HCT116 (cell line): Measurements from ENCODE around the gene HHIPL2. TPM values are rescaled to one million over a fixed set of nuclear protein-coding genes. Genes with fewer than 3 reads are reported as not detected.

Source experiments
- ATAC-seq: fragments of 200-7000 bp; cut with Tn5 transposase; 2 replicates; pipeline ENCODE4 v1.9.1; 2020; ENCODE audit warnings: mild to moderate bottlenecking, moderate library complexity
- BruUV-seq: library from RNA; stranded (reverse); fragments of 400-500 nt; replicated peaks from 2 replicates; lab custom pipeline; 2021; lab: Mats Ljungman, UMichigan
- CTCF ChIA-PET: fragments of 300-600 bp; sonication (Branson Sonifier 250); formaldehyde crosslinking; loops from one replicate; lab custom pipeline; 2021; ENCODE audit warnings: antibody characterized with exemption; lab: Charles Lee
- POLR2A ChIA-PET: fragments of 300-600, 350-600 bp; sonication (Branson Sonifier 250); formaldehyde crosslinking; loops from one replicate; lab custom pipeline; 2021; ENCODE audit warnings: antibody characterized with exemption; lab: Charles Lee
- RAD21 ChIA-PET, 2 experiments: fragments of 300-600 bp; sonication (Branson Sonifier 250); formaldehyde crosslinking; loops; one replicate each; lab custom pipeline; 2023; ENCODE audit warnings: low total read pairs in 2 of 2; ENCODE audit not compliant: uncharacterized antibody in 2 of 2, unreplicated experiment in 2 of 2, low non-redundant PET in 1 of 2; lab: Charles Lee
- DNase-seq: peaks from one replicate; pipeline ENCODE4 v3.0.0-alpha.2; 2010; ENCODE audit warnings: low read depth, low spot score
- H2AFZ ChIP-seq: fragments of 200-600 bp; shearing (Covaris generic), sonication (generic); 2 replicates; pipeline ENCODE4 v1.6.1; 2017; ENCODE audit warnings: low read depth, mixed run types, mixed read lengths, antibody characterized with exemption, low read length; ENCODE audit not compliant: poor library complexity, severe bottlenecking
- H3K27ac ChIP-seq: 2 replicates; pipeline ENCODE4 v1.5.1; 2012; ENCODE audit warnings: low read depth, low read length
- H3K27me3 ChIP-seq: fragments of 200-600 bp; sonication (generic); 2 replicates; pipeline ENCODE4 v1.6.1; 2016; ENCODE audit warnings: mixed run types, low read length, mixed read lengths; ENCODE audit not compliant: insufficient read depth
- H3K36me3 ChIP-seq, 2 experiments: fragments of 200-500 bp in 1 of 2; fragments of 200-600 bp in 1 of 2; sonication (Bioruptor generic) in 1 of 2; sonication (generic) in 1 of 2; 2 replicates each; pipeline versions ENCODE4 v1.5.1 to v1.6.1; 2014 to 2016; ENCODE audit warnings: low read length in 2 of 2, inconsistent platforms in 1 of 2, mixed read lengths in 1 of 2, mixed run types in 1 of 2; ENCODE audit not compliant: insufficient read depth in 2 of 2, control insufficient read depth in 1 of 2
- H3K4me1 ChIP-seq, 2 experiments: fragments of 200-600 bp in 1 of 2; sonication (generic) in 1 of 2; 2 replicates each; pipeline versions ENCODE4 v1.5.1 to v1.6.1; 2012 to 2017; ENCODE audit warnings: low read length in 2 of 2, inconsistent platforms in 1 of 2, mild to moderate bottlenecking in 1 of 2, mixed read lengths in 1 of 2, mixed run types in 1 of 2, moderate library complexity in 1 of 2; ENCODE audit not compliant: insufficient read depth in 2 of 2, control insufficient read depth in 1 of 2
- H3K4me2 ChIP-seq: fragments of 200-600 bp; sonication (generic); 2 replicates; pipeline ENCODE4 v1.6.1; 2017; ENCODE audit warnings: mixed run types, low read length, mixed read lengths
- H3K4me3 ChIP-seq, 2 experiments: fragments of 200-600 bp in 1 of 2; sonication (generic) in 1 of 2; replicated peaks in 1 of 2; 2 replicates each; pipeline ENCODE4 v1.5.1; 2011 to 2016; ENCODE audit warnings: low read length in 2 of 2, control low read depth in 1 of 2, low read depth in 1 of 2, mild to moderate bottlenecking in 1 of 2, mixed read lengths in 1 of 2, mixed run types in 1 of 2
- H3K79me2 ChIP-seq: fragments of 200-600 bp; sonication (generic); 2 replicates; pipeline ENCODE4 v1.6.1; 2017; ENCODE audit warnings: mild to moderate bottlenecking, mixed run types, low read length, moderate library complexity, mixed read lengths; ENCODE audit not compliant: insufficient read depth
- H3K9ac ChIP-seq: fragments of 200-600 bp; sonication (generic); 2 replicates; pipeline ENCODE4 v1.6.1; 2016; ENCODE audit warnings: low read length, mixed read lengths
- H3K9me2 ChIP-seq: fragments of 200-600 bp; sonication (generic), shearing (Covaris generic); 2 replicates; pipeline ENCODE4 v1.6.1; 2017; ENCODE audit warnings: mixed run types, mild to moderate bottlenecking, moderate library complexity; ENCODE audit not compliant: insufficient read depth
- H3K9me3 ChIP-seq, 2 experiments: fragments of 200-500 bp in 1 of 2; fragments of 200-600 bp in 1 of 2; sonication (Bioruptor generic) in 1 of 2; sonication (generic) in 1 of 2; 2 replicates each; pipeline ENCODE4 v1.6.1; 2014 to 2017; ENCODE audit warnings: low read length in 2 of 2, mixed read lengths in 2 of 2, inconsistent platforms in 1 of 2, low read depth in 1 of 2, mild to moderate bottlenecking in 1 of 2, mixed run types in 1 of 2, moderate library complexity in 1 of 2; ENCODE audit not compliant: control insufficient read depth in 1 of 2, insufficient read depth in 1 of 2
- H4K20me1 ChIP-seq: fragments of 200-600 bp; sonication (generic), shearing (Covaris generic); 2 replicates; pipeline ENCODE4 v1.6.1; 2017; ENCODE audit warnings: mixed run types, mild to moderate bottlenecking, moderate library complexity; ENCODE audit not compliant: insufficient read depth
- ATF3 ChIP-seq: IDR thresholded peaks from 2 replicates; pipeline ENCODE4 v1.6.1; 2012
- CEBPB ChIP-seq: IDR thresholded peaks from 2 replicates; pipeline ENCODE4 v1.6.1; 2012; ENCODE audit warnings: low read depth
- CTCF ChIP-seq, 3 experiments: fragments of 200-600 bp in 1 of 3; sonication (generic) in 1 of 3; IDR thresholded peaks in 2 of 3; conservative IDR thresholded peaks in 1 of 3; 2 replicates each; pipeline ENCODE4 v1.5.1; 2012 to 2017; ENCODE audit warnings: low read depth in 2 of 3, low read length in 2 of 3, antibody characterized with exemption in 1 of 3, borderline replicate concordance in 1 of 3, control low read depth in 1 of 3, mild to moderate bottlenecking in 1 of 3, mixed read lengths in 1 of 3, mixed run types in 1 of 3, moderate library complexity in 1 of 3; ENCODE audit not compliant: insufficient read depth in 1 of 3
- EGR1 ChIP-seq: IDR thresholded peaks from 2 replicates; pipeline ENCODE4 v1.6.1; 2012; ENCODE audit warnings: low read depth
- ELF1 ChIP-seq: IDR thresholded peaks from 2 replicates; pipeline ENCODE4 v1.6.1; 2012; ENCODE audit warnings: low read depth, borderline replicate concordance
- EZH2 ChIP-seq: fragments of 200-600 bp; sonication (generic); IDR thresholded peaks from 2 replicates; pipeline ENCODE4 v1.6.1; 2017; ENCODE audit warnings: antibody characterized with exemption, mixed run types
- EZH2phosphoT487 ChIP-seq: fragments of 200-600 bp; IDR thresholded peaks from 2 replicates; pipeline ENCODE4 v1.6.1; 2018; ENCODE audit warnings: antibody characterized with exemption, borderline replicate concordance
- FOSL1 ChIP-seq: IDR thresholded peaks from 2 replicates; pipeline ENCODE4 v1.6.1; 2012; ENCODE audit warnings: low read depth
- JUND ChIP-seq: IDR thresholded peaks from 2 replicates; pipeline ENCODE4 v1.6.1; 2012
- MAX ChIP-seq: IDR thresholded peaks from 2 replicates; pipeline ENCODE4 v1.6.1; 2012
- POLR2AphosphoS5 ChIP-seq: IDR thresholded peaks from 2 replicates; pipeline ENCODE4 v1.6.1; 2011; ENCODE audit warnings: mild to moderate bottlenecking, low read depth, low read length, moderate library complexity
- REST ChIP-seq: IDR thresholded peaks from 2 replicates; pipeline ENCODE4 v1.6.1; 2012; ENCODE audit warnings: low read depth
- SIN3A ChIP-seq: IDR thresholded peaks from 2 replicates; pipeline ENCODE4 v1.6.1; 2012; ENCODE audit warnings: low read depth
- SRF ChIP-seq: IDR thresholded peaks from 2 replicates; pipeline ENCODE4 v1.6.1; 2012; ENCODE audit warnings: low read depth
- TCF7L2 ChIP-seq: IDR thresholded peaks from 2 replicates; pipeline ENCODE4 v1.7.0; 2011; ENCODE audit warnings: borderline replicate concordance, inconsistent platforms; ENCODE audit not compliant: insufficient read depth, insufficient read length; ENCODE audit errors: extremely low read depth
- YY1 ChIP-seq: IDR thresholded peaks from 2 replicates; pipeline ENCODE4 v1.6.1; 2011; ENCODE audit warnings: low read length, low read depth, moderate library complexity, mild to moderate bottlenecking; ENCODE audit not compliant: insufficient replicate concordance; ENCODE audit errors: extremely low read depth
- ZBTB33 ChIP-seq: IDR thresholded peaks from 2 replicates; pipeline ENCODE4 v1.6.1; 2011; ENCODE audit warnings: mild to moderate bottlenecking, low read length, moderate library complexity; ENCODE audit not compliant: insufficient replicate concordance; ENCODE audit errors: extremely low read depth
- ZFX ChIP-seq: fragments of 450-650 bp; IDR thresholded peaks from 2 replicates; pipeline ENCODE4 v1.6.1; 2017
- ZNF274 ChIP-seq: fragments of 200-500 bp; sonication (Bioruptor generic); IDR thresholded peaks from 2 replicates; pipeline ENCODE4 v1.6.1; 2014; ENCODE audit warnings: mild to moderate bottlenecking, low read depth, low read length, inconsistent platforms
- intact Hi-C: fragments of 100-400 bp; cut with micrococcal nuclease; formaldehyde crosslinking; loops from 2 replicates; pipeline ENCODE4 v1.10.0; 2022
- total RNA-seq: library from RNA; stranded (reverse); gene quantifications from one replicate; pipeline ENCODE4 v1.2.1, GENCODE V29; 2021; ENCODE audit not compliant: unreplicated experiment

HHIPL2 gene
- total RNA-seq, 1 experiment from 2014 or later, result 0.27 TPM

- no peak for TF ChIP-seq CEBPB
- TF ChIP-seq JUND, result no peak
- TF ChIP-seq SRF, result no peak
- TF ChIP-seq SIN3A, result no peak
Measured at GRCh38 chr1:222529181-222529580, 18.7 kb downstream of the HHIPL2 start (continued).

GRCh38 chr1:222525951-222526350 lies 22.0 kb downstream of the HHIPL2 start:
- DNase-seq (no peak), ATAC-seq (no peak)
- ChIA-PET POLR2A (no interaction called here), CTCF (no interaction called here), RAD21 (no interaction called here)
- Histone ChIP-seq H3K4me1 (no peaks in the 10 kb centered on the region), H3K9me3 (no peaks in the 10 kb centered on the region), H2AFZ (no peak overlapping the region), H3K4me3 (no peak overlapping the region), H3K27me3 (peaks cover 3% of the 10 kb centered on the region; the same call in 1 of the 2 replicates), H3K79me2 (no peaks in the 10 kb centered on the region), H3K9ac (no peak overlapping the region), H3K9me2 (no peaks in the 10 kb centered on the region), H3K4me2 (no peak overlapping the region), H3K27ac (no peak overlapping the region), H3K36me3 (no peaks in the 10 kb centered on the region), H4K20me1 (no peaks in the 10 kb centered on the region)
- intact Hi-C loops, result no loop called here
- no TSS peak for BruUV-seq
- TF ChIP-seq FOSL1 (no peak), ZFX (no peak), POLR2AphosphoS5 (no peak), MAX (no peak), EGR1 (no peak), EZH2 (no peak), ATF3 (no peak), YY1 (no peak), ZNF274 (no peak), REST (no peak), TCF7L2 (no peak), ZBTB33 (no peak), CTCF (IDR thresholded peaks at IDR 0.05 in 2 of 3, conservative IDR thresholded peaks at IDR 0.05 in 1 of 3; ENCODE audit: borderline replicate concordance in 1 of 3, insufficient read depth in 1 of 3, low read depth in 2 of 3, low read length in 2 of 3) (no peak), CEBPB (no peak), EZH2phosphoT487 (no peak), SIN3A (no peak), ELF1 (no peak)
